Skin epidermis (tissue), 12 donors: ENCODE results near the gene VWC2L.

Experiments
- H3K27ac ChIP-seq, 21 experiments: fragments of 200-600 bp; sonication (generic) in 11 of 21; one replicate each; pipeline ENCODE4 v1.5.0; 2020; ENCODE audit warnings: mild to moderate bottlenecking in 3 of 21, inconsistent platforms in 2 of 21, moderate library complexity in 2 of 21
- H3K4me3 ChIP-seq, 7 experiments: fragments of 200-600 bp; sonication (generic) in 2 of 7; one replicate each; pipeline ENCODE4 v1.5.0; 2020; ENCODE audit warnings: inconsistent platforms in 2 of 7, mild to moderate bottlenecking in 2 of 7, moderate library complexity in 1 of 7

Gene VWC2L

DNA sequence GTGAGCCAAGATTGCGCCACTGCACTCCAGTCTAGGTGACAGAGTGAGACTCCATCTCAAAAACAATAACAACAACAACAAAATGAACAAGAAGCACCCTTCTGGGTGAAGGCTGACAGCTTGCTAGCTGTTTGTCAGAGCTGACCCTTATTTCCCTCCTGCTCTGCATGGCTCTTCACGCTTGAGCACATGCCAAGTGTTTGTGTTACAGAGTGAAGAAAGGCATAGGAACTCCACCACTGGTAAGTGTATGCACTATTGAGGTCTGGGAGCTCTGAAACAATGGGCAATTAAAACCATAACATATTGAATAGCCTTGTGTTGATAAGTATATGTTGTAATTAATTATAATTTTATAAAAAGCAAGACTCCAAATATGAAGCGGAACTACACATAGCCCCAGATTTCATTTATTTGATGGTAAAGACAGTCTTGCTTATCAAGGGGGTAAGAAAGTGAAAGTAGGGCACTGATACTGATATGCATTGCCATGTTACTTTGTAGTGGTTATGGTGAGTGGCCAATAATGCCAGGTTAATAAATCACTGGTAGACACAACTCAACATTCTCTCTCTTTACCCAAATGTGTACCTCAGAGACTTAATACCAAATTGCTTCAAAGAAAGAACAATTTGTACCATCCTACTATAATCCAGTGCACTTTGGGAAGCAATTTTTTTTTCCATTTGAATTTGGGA is 163.4 kb downstream of the VWC2L start:
- no peak overlapping the region for H3K4me3 ChIP-seq
- H3K27ac ChIP-seq: no peak overlapping the region

GRCh38 chr2:214575030-214575429 is 164.2 kb downstream of the VWC2L start:
- Histone ChIP-seq H3K4me3 (no peak overlapping the region), H3K27ac (no peak overlapping the region)

DNA sequence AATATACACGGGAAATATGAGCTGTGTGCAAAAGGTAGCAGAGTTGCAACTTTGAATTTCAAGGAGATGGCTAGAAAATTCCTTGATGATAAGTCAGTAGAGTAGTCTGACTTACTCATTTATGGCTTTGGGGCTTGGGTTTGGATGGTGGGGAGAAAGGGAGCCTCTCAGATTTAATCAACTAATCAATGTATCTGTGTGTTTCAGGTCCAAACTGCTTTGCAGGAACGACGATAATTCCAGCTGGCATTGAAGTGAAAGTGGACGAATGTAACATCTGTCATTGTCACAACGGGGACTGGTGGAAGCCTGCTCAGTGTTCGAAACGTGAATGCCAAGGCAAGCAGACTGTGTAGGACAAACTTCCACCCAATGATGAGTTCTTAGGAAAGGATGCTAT is 164.6 kb downstream of the VWC2L start:
- no peak overlapping the region for H3K27ac ChIP-seq
- H3K4me3 ChIP-seq: no peak overlapping the region

DNA sequence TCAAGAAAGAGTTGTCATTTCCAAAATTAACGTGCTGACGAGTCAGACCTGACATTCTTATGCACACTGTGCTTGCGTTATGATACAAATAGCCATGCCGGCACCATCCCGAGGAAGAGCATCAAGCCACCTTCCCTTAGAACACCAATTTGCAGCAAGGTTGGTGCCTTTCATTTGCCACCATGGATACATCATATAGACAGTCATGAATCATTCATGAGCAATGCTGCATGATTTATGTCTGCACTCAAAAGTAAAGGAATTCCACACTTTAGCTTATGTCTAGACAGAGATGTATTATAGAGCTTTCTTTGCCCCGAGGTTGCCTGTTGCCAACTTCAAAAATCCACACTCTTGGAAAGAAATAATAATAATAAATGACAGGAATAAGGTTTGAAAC is 166.9 kb downstream of the VWC2L start:
- H3K4me3 ChIP-seq: no peak overlapping the region
- H3K27ac ChIP-seq: no peak overlapping the region

- Histone ChIP-seq H3K4me3 (no peak overlapping the region), H3K27ac (no peak overlapping the region)
These were observed 167.6 kb downstream of the VWC2L start for GRCh38 chr2:214578442-214578841.

GRCh38 chr2:214579035-214579434 is 168.2 kb downstream of the VWC2L start:
- no peak overlapping the region for H3K4me3 ChIP-seq
- no peak overlapping the region for H3K27ac ChIP-seq

- H3K4me3 ChIP-seq: no peak overlapping the region
- H3K27ac ChIP-seq: no peak overlapping the region
These were observed 176.6 kb downstream of the VWC2L start for GRCh38 chr2:214587442-214587841.

DNA sequence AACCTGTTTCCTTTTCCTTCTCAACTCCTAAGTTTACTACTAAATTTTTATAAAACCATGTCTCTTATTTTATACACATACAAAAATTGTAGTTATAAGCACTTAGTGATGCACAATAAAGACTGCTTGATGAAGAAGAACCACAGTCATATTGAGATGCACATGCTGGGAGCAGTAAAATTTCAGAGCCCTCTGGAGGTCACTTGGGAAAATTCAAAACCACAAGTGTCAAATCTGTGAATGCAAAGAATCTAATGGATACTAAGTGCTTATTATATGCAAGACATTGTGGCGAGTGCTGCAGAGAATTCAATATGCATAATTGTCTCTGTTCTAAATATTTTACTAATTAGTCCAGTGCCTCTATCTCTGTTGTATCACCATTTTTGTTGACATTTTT is 180.5 kb downstream of the VWC2L start:
- Histone ChIP-seq H3K4me3 (no peak overlapping the region), H3K27ac (no peak overlapping the region)

DNA sequence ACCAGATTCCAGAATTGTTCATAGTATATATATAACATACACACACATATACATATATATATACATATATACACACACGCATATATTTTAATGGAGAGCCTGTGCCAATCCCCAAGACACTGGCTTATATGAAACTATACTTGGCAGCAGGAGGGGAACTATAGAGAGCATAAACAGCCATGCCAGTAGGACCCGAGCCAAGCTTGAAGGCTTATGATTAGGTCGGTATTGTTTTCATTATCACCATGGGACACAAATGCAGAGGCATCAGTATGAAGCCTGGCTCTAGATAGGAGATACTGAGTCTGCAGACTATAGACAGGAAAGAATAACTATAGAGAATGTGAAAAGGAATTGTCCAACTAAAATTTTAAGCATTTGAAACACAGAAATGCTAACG is 181.2 kb downstream of the VWC2L start:
- Histone ChIP-seq H3K4me3 (no peak overlapping the region), H3K27ac (no peak overlapping the region)

GRCh38 chr2:214593727-214594126 is 182.9 kb downstream of the VWC2L start:
- no peak overlapping the region for H3K27ac ChIP-seq
- H3K4me3 ChIP-seq: no peak overlapping the region

GRCh38 chr2:214601852-214602633 is 191.2 kb downstream of the VWC2L start:
- Histone ChIP-seq H3K4me3 (no peak overlapping the region), H3K27ac (no peak overlapping the region)

- Histone ChIP-seq H3K27ac (no peak overlapping the region), H3K4me3 (no peak overlapping the region)
These were observed 194.0 kb downstream of the VWC2L start for GRCh38 chr2:214604861-214605260.

- no peak overlapping the region for H3K4me3 ChIP-seq
- no peak overlapping the region for H3K27ac ChIP-seq
These were observed 196.2 kb downstream of the VWC2L start for GRCh38 chr2:214607051-214607450.

GRCh38 chr2:214611015-214611414 is 200.2 kb downstream of the VWC2L start:
- H3K27ac ChIP-seq: no peak overlapping the region
- H3K4me3 ChIP-seq: no peak overlapping the region

DNA sequence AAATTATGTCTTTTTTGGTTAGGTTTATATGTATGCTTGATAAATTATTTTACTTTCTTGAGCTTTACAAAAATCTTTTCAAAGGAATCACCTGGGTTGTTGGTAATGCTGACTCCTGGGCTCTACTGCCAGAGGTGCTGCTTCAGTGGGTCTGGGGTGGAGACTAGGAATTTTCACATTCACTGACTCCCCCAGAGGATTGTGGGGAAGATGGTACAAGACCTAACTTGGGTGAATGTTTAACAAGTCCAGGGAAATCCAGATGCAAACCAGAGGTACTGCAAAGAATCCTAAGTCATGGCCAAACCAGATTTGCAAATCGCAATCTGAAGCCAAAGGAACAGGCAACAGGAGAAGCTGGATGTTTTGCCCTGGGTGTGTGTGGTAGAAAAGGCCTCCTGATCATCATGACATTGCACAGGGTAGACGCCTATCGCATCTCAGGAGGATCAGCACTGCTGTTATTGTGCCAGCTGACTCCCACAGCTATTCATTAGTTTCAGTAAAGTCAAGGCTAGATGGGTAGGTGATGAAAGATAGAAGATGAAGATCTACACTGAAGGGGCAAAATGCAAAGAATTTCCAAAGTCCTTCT is 213.4 kb downstream of the VWC2L start:
- no peak overlapping the region for H3K4me3 ChIP-seq
- H3K27ac ChIP-seq: no peak overlapping the region

DNA sequence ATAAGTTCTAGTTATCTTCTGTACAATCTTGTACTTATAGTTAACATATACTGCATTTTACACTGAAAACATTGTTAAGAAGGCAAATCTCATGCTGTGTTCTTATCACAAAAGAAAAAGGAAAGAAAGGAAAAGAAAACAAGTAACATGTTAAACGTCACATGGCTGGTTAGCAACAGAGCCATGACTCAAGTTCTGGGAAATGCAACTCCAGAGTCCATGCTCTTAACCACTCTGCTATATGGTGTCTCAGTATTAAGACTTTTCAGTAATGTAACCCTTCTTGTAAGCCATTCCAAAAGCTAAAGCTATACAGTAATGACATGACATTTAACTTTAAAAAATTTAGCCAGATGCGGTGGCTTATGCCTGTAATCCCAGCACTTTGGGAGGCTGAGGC is 217.2 kb downstream of the VWC2L start:
- Histone ChIP-seq H3K27ac (no peak overlapping the region), H3K4me3 (no peak overlapping the region)
